ENCODE data around the gene ZSCAN31. TPM values are rescaled to one million over a fixed set of nuclear protein-coding genes. Genes with fewer than 3 reads are reported as not detected.

Gene ZSCAN31
- total and polyA plus RNA-seq, 10 donors: 1.2 to 13.7 (median 3.9) TPM

GRCh38 chr6:28303570-28303969, 32.4 kb downstream of the ZSCAN31 start:
- peaks cover 0 to 15% (median 3%) of the 10 kb centered on the region in 6 donors for H3K36me3 ChIP-seq
- no peak overlapping the region for H3K27ac ChIP-seq
- 50 to 85% (median 70%) methylated on average over 3 of the region's 3 CpGs for WGBS, 5 donors
- H3K27me3 ChIP-seq (replicated peaks in 1 of 7): no peaks in the 10 kb centered on the region
- DNase-seq: no peak
- no peak overlapping the region for H3K4me3 ChIP-seq
- no peaks in the 10 kb centered on the region for H3K4me1 ChIP-seq
- intact Hi-C loops (cut with DNase I; ENCODE audit: low total_unique reads): no loop called here
- no peak for TF ChIP-seq POLR2AphosphoS5 (IDR thresholded peaks at IDR 0.05)
- no peak for TF ChIP-seq CTCF (IDR thresholded peaks at IDR 0.05 in 8 of 11, conservative IDR thresholded peaks at IDR 0.05 in 3 of 11)
- TF ChIP-seq POLR2A (IDR thresholded peaks at IDR 0.05): no peak
- peaks cover 0 to 15% (median 8%) of the 10 kb centered on the region in 8 donors for H3K9me3 ChIP-seq

- intact Hi-C loops (cut with DNase I; ENCODE audit: low total_unique reads): no loop called here
- H3K4me3 ChIP-seq: no peak overlapping the region
- no peaks in the 10 kb centered on the region for H3K4me1 ChIP-seq
- H3K36me3 ChIP-seq: peaks cover 0 to 32% (median 3%) of the 10 kb centered on the region in 6 donors
- WGBS, 5 donors: 84 to 93% (median 89%) methylated on average over 7 of the region's 7 CpGs
- H3K27ac ChIP-seq: no peak overlapping the region
- DNase-seq: no peak
- H3K27me3 ChIP-seq (replicated peaks in 1 of 7): no peaks in the 10 kb centered on the region
- H3K9me3 ChIP-seq: no peaks in the 10 kb centered on the region
- no peak for TF ChIP-seq POLR2A (IDR thresholded peaks at IDR 0.05)
- TF ChIP-seq CTCF (IDR thresholded peaks at IDR 0.05 in 8 of 11, conservative IDR thresholded peaks at IDR 0.05 in 3 of 11): no peak
- no peak for TF ChIP-seq POLR2AphosphoS5 (IDR thresholded peaks at IDR 0.05)
Measured at GRCh38 chr6:28296520-28297060, 39.4 kb downstream of the ZSCAN31 start.

GRCh38 chr6:28295326-28295725, 40.6 kb downstream of the ZSCAN31 start:
- 89 to 96% (median 94%) methylated on average over 5 of the region's 5 CpGs for WGBS, 5 donors
- no peak overlapping the region for H3K4me3 ChIP-seq
- DNase-seq: no peak
- H3K9me3 ChIP-seq: no peaks in the 10 kb centered on the region
- intact Hi-C loops (cut with DNase I; ENCODE audit: low total_unique reads): no loop called here
- no peaks in the 10 kb centered on the region for H3K4me1 ChIP-seq
- TF ChIP-seq CTCF (IDR thresholded peaks at IDR 0.05 in 8 of 11, conservative IDR thresholded peaks at IDR 0.05 in 3 of 11) (no peak), POLR2A (IDR thresholded peaks at IDR 0.05) (no peak), POLR2AphosphoS5 (IDR thresholded peaks at IDR 0.05) (no peak)
- H3K27ac ChIP-seq: no peak overlapping the region
- no peaks in the 10 kb centered on the region for H3K27me3 ChIP-seq (replicated peaks in 1 of 7)
- peaks cover 0 to 19% (median 0%) of the 10 kb centered on the region in 6 donors for H3K36me3 ChIP-seq

- no peak overlapping the region for H3K27ac ChIP-seq
- TF ChIP-seq CTCF (IDR thresholded peaks at IDR 0.05 in 8 of 11, conservative IDR thresholded peaks at IDR 0.05 in 3 of 11): no peak
- no peak for TF ChIP-seq POLR2A (IDR thresholded peaks at IDR 0.05)
- no peak for TF ChIP-seq POLR2AphosphoS5 (IDR thresholded peaks at IDR 0.05)
- intact Hi-C loops (cut with DNase I; ENCODE audit: low total_unique reads): no loop called here
- DNase-seq: no peak
- no peak overlapping the region for H3K4me3 ChIP-seq
- H3K27me3 ChIP-seq (replicated peaks in 1 of 7): no peaks in the 10 kb centered on the region
- peaks cover 0 to 33% (median 11%) of the 10 kb centered on the region in 6 donors for H3K36me3 ChIP-seq
- H3K4me1 ChIP-seq: no peaks in the 10 kb centered on the region
- H3K9me3 ChIP-seq: no peaks in the 10 kb centered on the region
Measured at GRCh38 chr6:28291573-28291972, 44.4 kb downstream of the ZSCAN31 start.
